HG03575 (cell line): ENCODE data around the gene APLP1.

Experiments
- ATAC-seq: cut with Tn5 transposase; IDR thresholded peaks from one replicate; pipeline ENCODE4 v1.9.1; 2021; ENCODE audit not compliant: unreplicated experiment, insufficient number of reproducible peaks, low FRiP score; ENCODE audit errors: extremely low read depth

APLP1 gene

DNA sequence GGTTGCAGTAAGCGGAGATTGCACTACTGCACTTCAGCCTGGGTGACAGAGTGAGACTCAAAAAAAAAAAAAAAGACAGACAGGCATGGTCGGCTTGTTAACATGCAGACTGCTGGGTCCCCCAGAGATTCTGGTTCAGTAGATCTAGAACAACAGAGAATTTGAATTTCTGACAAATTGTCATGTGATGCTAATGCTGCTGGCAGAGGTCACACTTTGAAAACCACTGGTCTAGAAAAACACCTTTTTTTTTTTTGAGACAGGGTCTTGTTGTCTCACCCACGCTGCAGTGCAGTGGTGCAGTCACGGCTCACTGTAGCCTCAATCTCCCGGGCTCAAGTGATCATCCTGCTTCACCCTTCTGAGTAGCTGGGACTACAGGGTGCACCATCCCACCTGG is 60.1 kb downstream of the APLP1 start:
- ATAC-seq = no peak
